HG03064 (cell line): Measurements from ENCODE around the gene C1QTNF5.

Source experiments
- ATAC-seq: cut with Tn5 transposase; IDR thresholded peaks from one replicate; pipeline ENCODE4 v1.9.1; 2021; ENCODE audit warnings: low read depth; ENCODE audit not compliant: unreplicated experiment

Gene C1QTNF5

DNA sequence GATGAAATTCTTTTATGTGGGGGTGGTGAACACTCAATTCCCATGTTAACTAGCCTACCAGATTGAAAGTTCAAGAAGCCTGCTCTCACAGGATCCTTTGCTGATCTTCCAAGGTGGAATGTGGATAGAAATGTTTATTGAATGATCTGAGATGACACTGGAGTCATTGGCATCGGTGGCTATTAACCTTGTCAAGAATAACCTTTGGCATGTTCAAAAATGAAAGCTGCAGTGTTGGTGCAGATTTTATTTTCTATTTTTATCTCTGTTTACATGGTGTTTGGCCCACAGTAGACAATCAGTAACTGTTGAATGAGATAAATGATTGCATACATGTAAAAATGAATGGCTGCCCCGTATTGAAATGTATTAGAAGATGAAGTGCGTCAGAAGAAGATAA, 42.7 kb downstream of the C1QTNF5 start:
- no peak for ATAC-seq

DNA sequence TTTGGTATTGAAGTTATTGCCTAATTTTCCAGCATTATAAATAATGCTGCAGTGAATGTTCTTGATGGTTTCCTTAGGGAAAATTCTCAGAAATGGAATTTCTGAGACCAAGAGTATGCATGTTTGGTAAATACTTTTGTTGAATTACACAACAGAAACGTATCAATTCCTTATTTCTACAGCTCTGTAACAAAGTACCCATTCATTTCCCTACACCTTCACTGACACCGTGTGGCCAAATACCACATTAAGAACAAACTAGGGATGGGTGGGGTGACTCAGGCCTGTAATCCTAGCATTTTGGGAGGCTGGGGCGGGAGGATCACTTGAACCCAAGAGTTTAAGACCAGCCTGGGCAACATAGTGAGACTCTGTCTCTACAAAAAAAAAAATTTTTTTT, 45.5 kb downstream of the C1QTNF5 start:
- ATAC-seq = no peak

DNA sequence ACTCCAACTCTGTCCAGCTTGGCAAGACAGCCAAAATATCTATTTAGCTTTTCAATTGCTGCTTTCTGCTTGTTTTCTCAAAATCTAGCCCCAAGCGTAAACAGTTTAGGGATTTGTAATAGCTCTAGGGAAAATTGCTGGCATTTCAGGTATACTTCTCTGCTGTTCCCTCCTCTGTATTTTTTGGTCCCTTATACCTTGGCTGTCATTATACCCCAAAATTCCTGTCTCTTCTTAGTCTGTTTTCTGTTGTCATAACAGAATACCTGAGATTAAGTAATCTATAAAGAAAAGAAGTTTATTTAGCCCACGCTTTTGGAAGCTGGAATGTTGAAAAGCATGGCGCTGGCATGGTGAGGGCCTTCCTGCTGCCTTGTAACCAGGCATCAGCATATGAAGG, 47.2 kb downstream of the C1QTNF5 start:
- no peak for ATAC-seq

DNA sequence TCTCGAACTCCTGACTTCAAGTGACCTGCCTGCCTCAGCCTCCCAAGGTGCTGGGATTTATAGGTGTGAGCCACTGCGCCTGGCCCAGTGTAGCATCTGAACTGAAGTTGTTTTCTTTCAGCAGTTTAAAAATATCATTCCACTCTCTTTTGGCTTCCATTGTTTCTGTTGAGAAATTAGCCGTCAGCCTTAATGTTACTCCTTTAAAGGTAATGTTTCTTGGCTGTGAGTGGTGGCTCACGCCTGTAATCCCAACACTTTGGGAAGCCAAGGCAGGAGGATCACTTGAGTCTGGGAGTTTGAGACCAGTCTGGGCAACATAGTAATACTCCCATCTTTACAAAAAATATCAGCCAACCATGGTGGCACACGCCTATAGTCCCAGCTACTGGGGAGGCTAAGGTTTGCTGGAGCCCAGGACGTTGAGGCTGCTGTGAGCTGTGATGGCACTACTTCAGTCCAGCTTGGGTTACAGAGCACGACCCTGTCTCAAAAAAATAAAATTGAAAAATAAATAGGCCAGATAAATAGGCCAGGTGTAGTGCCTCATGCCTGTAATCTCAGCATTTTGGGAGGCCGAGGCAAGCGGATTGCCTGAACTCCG, 49.7 kb downstream of the C1QTNF5 start:
- no peak for ATAC-seq
